H1 (cell line): ENCODE data around the gene MAP2K5. TPM values are rescaled to one million over a fixed set of nuclear protein-coding genes. Genes with fewer than 3 reads are reported as not detected.

Experiments
- CTCF ChIA-PET: fragments of 300-600 bp; sonication (Branson Sonifier 250); formaldehyde crosslinking; loops from one replicate; lab custom pipeline; 2021; ENCODE audit not compliant: partially characterized antibody; lab: Charles Lee
- POLR2A ChIA-PET: fragments of 300-600 bp; sonication (Branson Sonifier 250); formaldehyde crosslinking; loops from one replicate; lab custom pipeline; 2021; ENCODE audit warnings: inconsistent platforms; ENCODE audit not compliant: partially characterized antibody; lab: Charles Lee
- DNase-seq, 2 experiments: peaks; one replicate each; pipeline versions ENCODE4 v3.0.0 to v3.0.0-alpha.2; 2010 to 2022; ENCODE audit warnings: low spot score in 2 of 2, low read depth in 1 of 2, mixed read lengths in 1 of 2
- FAIRE-seq: peaks from 2 replicates; lab custom pipeline; 2011; peaks lifted over from hg19 to GRCh38; lab: Jason Lieb, UNC
- H2AFZ ChIP-seq: 2 replicates; pipeline ENCODE4 v1.8.1; 2012; ENCODE audit warnings: low read length, inconsistent platforms
- H2AK5ac ChIP-seq: 2 replicates; pipeline ENCODE4 v1.6.1; 2013; ENCODE audit warnings: low read depth, low read length
- H2BK120ac ChIP-seq: replicated peaks from 2 replicates; pipeline ENCODE3; 2013; ENCODE audit warnings: low read depth, low read length, inconsistent platforms
- H2BK12ac ChIP-seq: 2 replicates; pipeline ENCODE4 v1.6.1; 2013; ENCODE audit warnings: low read depth, low read length
- H2BK15ac ChIP-seq: 2 replicates; pipeline ENCODE4 v1.6.1; 2013; ENCODE audit warnings: low read length
- H2BK20ac ChIP-seq: 2 replicates; pipeline ENCODE4 v1.6.1; 2013; ENCODE audit warnings: low read length
- H2BK5ac ChIP-seq: 2 replicates; pipeline ENCODE4 v1.6.1; 2013; ENCODE audit warnings: low read depth, low read length
- H3K14ac ChIP-seq: 2 replicates; pipeline ENCODE4 v1.6.1; 2013; ENCODE audit warnings: inconsistent platforms; ENCODE audit not compliant: insufficient read length
- H3K18ac ChIP-seq: 2 replicates; pipeline ENCODE4 v1.6.1; 2013; ENCODE audit warnings: low read length; ENCODE audit errors: extremely low read depth
- H3K23ac ChIP-seq: 2 replicates; pipeline ENCODE4 v1.6.1; 2013; ENCODE audit warnings: inconsistent platforms; ENCODE audit not compliant: insufficient read length
- H3K23me2 ChIP-seq: 2 replicates; pipeline ENCODE4 v1.6.1; 2013; ENCODE audit warnings: low read depth, low read length
- H3K27ac ChIP-seq: 2 replicates; pipeline ENCODE4 v1.6.1; 2011; ENCODE audit warnings: low read depth, low read length, inconsistent platforms
- H3K27me3 ChIP-seq, 4 experiments: replicated peaks in 1 of 4; 1 replicate in 1 of 4; 2 replicates in 3 of 4; pipeline versions ENCODE4 v1.6.1 to v1.8.1; 2011 to 2013; ENCODE audit warnings: low read length in 3 of 4, mild to moderate bottlenecking in 3 of 4, inconsistent platforms in 2 of 4, mixed read lengths in 2 of 4, moderate library complexity in 1 of 4; ENCODE audit not compliant: control insufficient read depth in 3 of 4, insufficient read depth in 3 of 4; ENCODE audit errors: extremely low read depth in 1 of 4
- H3K36me3 ChIP-seq, 4 experiments: 2 replicates each; pipeline versions ENCODE4 v1.6.1 to v1.8.1; 2011 to 2013; ENCODE audit warnings: mild to moderate bottlenecking in 4 of 4, low read length in 3 of 4, moderate library complexity in 2 of 4, control low read depth in 1 of 4, inconsistent platforms in 1 of 4; ENCODE audit not compliant: insufficient read depth in 4 of 4, control insufficient read depth in 2 of 4
- H3K4ac ChIP-seq: replicated peaks from 2 replicates; pipeline ENCODE3; 2013; ENCODE audit warnings: low read length, low read depth, mixed read lengths, inconsistent platforms; ENCODE audit not compliant: insufficient read length
- H3K4me1 ChIP-seq, 4 experiments: replicated peaks in 1 of 4; 1 replicate in 1 of 4; 2 replicates in 3 of 4; pipeline versions ENCODE4 v1.6.1 to v1.8.1; 2011 to 2013; ENCODE audit warnings: low read length in 3 of 4, inconsistent platforms in 2 of 4, mixed read lengths in 1 of 4; ENCODE audit not compliant: insufficient read depth in 4 of 4, control insufficient read depth in 3 of 4
- H3K4me2 ChIP-seq, 2 experiments: 2 replicates each; pipeline versions ENCODE4 v1.6.1 to v1.8.1; 2011 to 2013; ENCODE audit warnings: low read depth in 2 of 2, low read length in 2 of 2, control low read depth in 1 of 2, inconsistent platforms in 1 of 2, mild to moderate bottlenecking in 1 of 2; ENCODE audit not compliant: insufficient read depth in 1 of 2
- H3K4me3 ChIP-seq, 4 experiments: fragments of 200-600, 300-600 bp in 1 of 4; sonication (generic), shearing (Covaris generic), sonication (Bioruptor Twin) in 1 of 4; 2 replicates each; pipeline versions ENCODE4 v1.5.1 to v1.8.1; 2011 to 2016; ENCODE audit warnings: low read length in 4 of 4, low read depth in 3 of 4, control low read depth in 2 of 4, inconsistent platforms in 2 of 4, mild to moderate bottlenecking in 2 of 4, mixed read lengths in 1 of 4, moderate library complexity in 1 of 4; ENCODE audit not compliant: insufficient read depth in 2 of 4; ENCODE audit errors: extremely low read depth in 1 of 4
- H3K56ac ChIP-seq: replicated peaks from 2 replicates; pipeline ENCODE3; 2013; ENCODE audit warnings: low read depth, mild to moderate bottlenecking, mixed read lengths, low read length, inconsistent platforms; ENCODE audit not compliant: insufficient read length
- H3K79me1 ChIP-seq: 2 replicates; pipeline ENCODE4 v1.6.1; 2013; ENCODE audit warnings: low read depth, low read length, control low read depth
- H3K79me2 ChIP-seq, 2 experiments: 2 replicates each; pipeline versions ENCODE4 v1.6.1 to v1.8.1; 2012 to 2013; ENCODE audit warnings: low read length in 2 of 2, mild to moderate bottlenecking in 2 of 2, inconsistent platforms in 1 of 2; ENCODE audit not compliant: insufficient read depth in 2 of 2, control insufficient read depth in 1 of 2
- H3K9ac ChIP-seq, 4 experiments: replicated peaks in 1 of 4; 1 replicate in 1 of 4; 2 replicates in 3 of 4; pipeline versions ENCODE4 v1.6.1 to v1.8.1; 2011 to 2013; ENCODE audit warnings: low read depth in 3 of 4, low read length in 3 of 4, control low read depth in 2 of 4, mild to moderate bottlenecking in 2 of 4, moderate library complexity in 2 of 4, inconsistent platforms in 1 of 4; ENCODE audit errors: extremely low read depth in 1 of 4
- H3K9me3 ChIP-seq, 2 experiments: 2 replicates each; pipeline versions ENCODE4 v1.6.1 to v1.8.1; 2012 to 2013; ENCODE audit warnings: mild to moderate bottlenecking in 2 of 2, moderate library complexity in 2 of 2, control low read depth in 1 of 2, inconsistent platforms in 1 of 2, low read depth in 1 of 2, low read length in 1 of 2, mixed read lengths in 1 of 2; ENCODE audit not compliant: insufficient read depth in 2 of 2
- H4K20me1 ChIP-seq, 2 experiments: replicated peaks in 1 of 2; 2 replicates each; pipeline versions ENCODE3 to v1.8.1; 2011 to 2013; ENCODE audit warnings: inconsistent platforms in 2 of 2, low read length in 2 of 2, mild to moderate bottlenecking in 1 of 2; ENCODE audit not compliant: insufficient read depth in 2 of 2, control insufficient read depth in 1 of 2
- H4K5ac ChIP-seq: 2 replicates; pipeline ENCODE4 v1.6.1; 2013; ENCODE audit warnings: low read length, low read depth, mixed read lengths, inconsistent platforms; ENCODE audit not compliant: insufficient read length
- H4K8ac ChIP-seq: 2 replicates; pipeline ENCODE4 v1.8.0; 2013; ENCODE audit warnings: mild to moderate bottlenecking, moderate library complexity, low read length, inconsistent platforms; ENCODE audit not compliant: insufficient read depth; ENCODE audit errors: extremely low read depth
- H4K91ac ChIP-seq: replicated peaks from 2 replicates; pipeline ENCODE3; 2013; ENCODE audit warnings: low read length, mixed read lengths, inconsistent platforms; ENCODE audit not compliant: insufficient read length
- BACH1 ChIP-seq: IDR thresholded peaks from 2 replicates; pipeline ENCODE4 v1.6.1; 2012; ENCODE audit warnings: low read length, improper control_type of control experiment
- BCL11A ChIP-seq, 2 experiments: IDR thresholded peaks; one replicate each; pipeline ENCODE4 v1.6.1; 2011; ENCODE audit warnings: low read depth in 2 of 2, low read length in 2 of 2, mild to moderate bottlenecking in 2 of 2
- BRCA1 ChIP-seq: IDR thresholded peaks from 2 replicates; pipeline ENCODE4 v1.6.1; 2012; ENCODE audit warnings: low read depth, low read length, improper control_type of control experiment
- CHD2 ChIP-seq: IDR thresholded peaks from 2 replicates; pipeline ENCODE4 v1.6.1; 2012; ENCODE audit warnings: low read length, improper control_type of control experiment
- FOSL1 ChIP-seq: IDR thresholded peaks from 2 replicates; pipeline ENCODE4 v1.6.1; 2011; ENCODE audit warnings: mild to moderate bottlenecking, low read depth, low read length, moderate library complexity; ENCODE audit not compliant: insufficient read depth
- GTF2F1 ChIP-seq: IDR thresholded peaks from 2 replicates; pipeline ENCODE4 v1.6.1; 2012; ENCODE audit warnings: low read depth, low read length, improper control_type of control experiment, borderline replicate concordance
- JUN ChIP-seq: IDR thresholded peaks from 2 replicates; pipeline ENCODE4 v1.6.1; 2011; ENCODE audit warnings: low read depth, mild to moderate bottlenecking, improper control_type of control experiment, low read length
- MAX ChIP-seq: IDR thresholded peaks from 2 replicates; pipeline ENCODE4 v1.6.1; 2012; ENCODE audit warnings: inconsistent platforms
- RBBP5 ChIP-seq: IDR thresholded peaks from 2 replicates; pipeline ENCODE4 v1.7.1; 2012; ENCODE audit warnings: low read depth, mild to moderate bottlenecking, inconsistent platforms, low read length, moderate library complexity, borderline replicate concordance
- SAP30 ChIP-seq: fragments of 300-600 bp; sonication (generic); IDR thresholded peaks from 2 replicates; pipeline ENCODE4 v1.7.1; 2012; ENCODE audit warnings: low read length, moderate library complexity, mild to moderate bottlenecking, inconsistent platforms; ENCODE audit not compliant: insufficient read depth, insufficient replicate concordance
- SIX5 ChIP-seq: IDR thresholded peaks from 2 replicates; pipeline ENCODE4 v1.6.1; 2011; ENCODE audit warnings: mild to moderate bottlenecking, low read depth, low read length
- SP2 ChIP-seq: IDR thresholded peaks from 2 replicates; pipeline ENCODE4 v1.6.1; 2012; ENCODE audit warnings: mild to moderate bottlenecking, low read length, inconsistent platforms
- SP4 ChIP-seq: IDR thresholded peaks from 2 replicates; pipeline ENCODE4 v1.6.1; 2012; ENCODE audit warnings: low read length, inconsistent platforms
- USF2 ChIP-seq: IDR thresholded peaks from 2 replicates; pipeline ENCODE4 v1.6.1; 2011; ENCODE audit warnings: low read length, improper control_type of control experiment
- WGBS, 2 experiments: shearing (Covaris generic) in 1 of 2; methylation state at CpG; one replicate each; pipeline versions ENCODE4 v1.1.6 to v1.1.7; 2013 to 2015; ENCODE audit warnings: low lambda C conversion rate in 2 of 2, mixed read lengths in 2 of 2, inconsistent platforms in 1 of 2, low coverage in 1 of 2, missing lambda C conversion rate in 1 of 2; ENCODE audit not compliant: insufficient replicate concordance in 2 of 2, insufficient coverage in 1 of 2, insufficient read length in 1 of 2; ENCODE audit errors: extremely low coverage in 1 of 2, missing lambda C conversion rate in 1 of 2; 5-methylcytosine and 5-hydroxymethylcytosine counted together
- polyA plus RNA-seq, 7 experiments: library from polyadenylated mRNA; depleted of rRNA in 3 of 7; stranded (reverse) in 5 of 7; unstranded in 2 of 7; fragments of >200 nt in 5 of 7; fragments of 200-250 nt in 2 of 7; gene quantifications; 1 replicate in 5 of 7; 2 replicates in 1 of 7; 4 replicates in 1 of 7; pipeline versions ENCODE4 v1.2.1 to v1.2.3, GENCODE V29; 2011 to 2013; ENCODE audit warnings: missing spikeins in 2 of 7, mixed read lengths in 2 of 7
- total RNA-seq: library from RNA; stranded (reverse); fragmentation: NEBNext Ultra II Directional; extraction: Animal tissue kit (Norgen Biotek cat#: 25700); gene quantifications from 2 replicates; pipeline ENCODE4 v1.2.1, GENCODE V29; 2021

Gene MAP2K5
- total and polyA plus RNA-seq, 2 of the 8 experiments (the other 6 are each of a cell fraction or from before 2014, with no cell fraction given): 4.4 to 15.8 TPM

- H3K4me2 ChIP-seq: no peak overlapping the region
- no peak overlapping the region for H3K23ac ChIP-seq
- no peak overlapping the region for H4K5ac ChIP-seq
- H3K4me1 ChIP-seq: peaks cover 6 to 17% (median 10%) of the 10 kb centered on the region in 4 experiments
- no peaks in the 10 kb centered on the region for H4K20me1 ChIP-seq
- no peak overlapping the region for H3K18ac ChIP-seq
- no peak overlapping the region for H3K27ac ChIP-seq
- H2AK5ac ChIP-seq: no peak overlapping the region
- DNase-seq: no peak
- H3K14ac ChIP-seq: no peak overlapping the region
- no peaks in the 10 kb centered on the region; a peak in 1 of 4 replicates for H3K9me3 ChIP-seq
- FAIRE-seq: no peak
- H2BK12ac ChIP-seq: no peak overlapping the region
- H3K4ac ChIP-seq: no peak overlapping the region
- H2BK120ac ChIP-seq: no peak overlapping the region
- peaks cover 4% of the 10 kb centered on the region; the same call in 1 of the 2 replicates for H3K23me2 ChIP-seq
- H3K56ac ChIP-seq: no peak overlapping the region
- no peak overlapping the region for H2BK15ac ChIP-seq
- no peak overlapping the region for H2BK5ac ChIP-seq
- no peaks in the 10 kb centered on the region for H3K79me2 ChIP-seq
- no peak overlapping the region for H3K4me3 ChIP-seq
- CTCF ChIA-PET: no interaction called here
- H3K36me3 ChIP-seq: no peaks in the 10 kb centered on the region
- no peak overlapping the region for H4K91ac ChIP-seq
- no peak overlapping the region for H2BK20ac ChIP-seq
- no peak overlapping the region for H2AFZ ChIP-seq
- H3K9ac ChIP-seq: no peak overlapping the region
- POLR2A ChIA-PET: no interaction called here
- H3K27me3 ChIP-seq: peaks cover 0 to 5% (median 2%) of the 10 kb centered on the region in 4 experiments; a peak in 2 of 7 replicates
- no peaks in the 10 kb centered on the region for H3K79me1 ChIP-seq
- WGBS, 2 experiments: 92% methylated on average over 5 of the region's 5 CpGs; no CpG with 5 or more reads in 1 of the 2 experiments
- no peak overlapping the region for H4K8ac ChIP-seq
- TF ChIP-seq USF2 (no peak), SAP30 (no peak), SP4 (no peak), JUN (no peak), CHD2 (no peak), FOSL1 (no peak), SIX5 (no peak), MAX (no peak), RBBP5 (no peak), SP2 (no peak), BCL11A (IDR thresholded peaks at IDR 0.05; ENCODE audit: low read depth in 2 of 2, low read length in 2 of 2) (no peak), BACH1 (no peak), BRCA1 (no peak), GTF2F1 (no peak)
Measured at GRCh38 chr15:67845974-67846373, 303.5 kb downstream of the MAP2K5 start.
